Esophagus squamous epithelium (tissue), 4 donors: ENCODE measurements around the gene ATP10B.

Experiments
- POLR2A ChIP-seq, 4 donors: fragments of 450-650 bp; IDR thresholded peaks; one replicate each; pipeline ENCODE4 v1.6.1; 2017; ENCODE audit warnings: antibody characterized with exemption in 4 of 4, mild to moderate bottlenecking in 4 of 4, moderate library complexity in 3 of 4
- TF ChIP-seq, protein P1 (sequence below), 6 experiments: fragments of 450-650 bp in 4 of 6; fragments of 200-600 bp in 2 of 6; sonication (generic) in 2 of 6; IDR thresholded peaks; one replicate each; pipeline ENCODE4 v1.5.1; 2016 to 2019; ENCODE audit warnings: antibody characterized with exemption in 6 of 6, mild to moderate bottlenecking in 4 of 6, moderate library complexity in 4 of 6

DNA sequence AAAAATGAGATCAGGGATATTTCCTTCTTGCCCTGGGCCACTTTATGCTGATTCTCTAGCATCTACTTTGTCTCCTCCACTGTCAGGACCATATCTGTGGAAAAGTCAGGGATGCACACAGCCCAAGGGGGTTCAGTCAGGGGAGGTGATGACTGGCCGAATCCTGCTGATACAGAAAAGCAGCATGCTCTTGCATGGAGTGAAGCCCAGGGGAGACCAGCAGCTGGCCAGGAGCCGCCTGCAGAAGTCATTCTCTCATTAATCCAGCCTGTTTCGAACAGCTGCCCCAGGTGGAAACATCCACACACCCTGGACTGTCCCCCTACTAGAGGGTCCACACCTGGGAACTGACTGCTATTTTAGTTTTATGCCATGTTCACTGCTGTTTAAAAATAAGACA lies 177.1 kb downstream of the ATP10B start:
- TF ChIP-seq, protein P1, sequence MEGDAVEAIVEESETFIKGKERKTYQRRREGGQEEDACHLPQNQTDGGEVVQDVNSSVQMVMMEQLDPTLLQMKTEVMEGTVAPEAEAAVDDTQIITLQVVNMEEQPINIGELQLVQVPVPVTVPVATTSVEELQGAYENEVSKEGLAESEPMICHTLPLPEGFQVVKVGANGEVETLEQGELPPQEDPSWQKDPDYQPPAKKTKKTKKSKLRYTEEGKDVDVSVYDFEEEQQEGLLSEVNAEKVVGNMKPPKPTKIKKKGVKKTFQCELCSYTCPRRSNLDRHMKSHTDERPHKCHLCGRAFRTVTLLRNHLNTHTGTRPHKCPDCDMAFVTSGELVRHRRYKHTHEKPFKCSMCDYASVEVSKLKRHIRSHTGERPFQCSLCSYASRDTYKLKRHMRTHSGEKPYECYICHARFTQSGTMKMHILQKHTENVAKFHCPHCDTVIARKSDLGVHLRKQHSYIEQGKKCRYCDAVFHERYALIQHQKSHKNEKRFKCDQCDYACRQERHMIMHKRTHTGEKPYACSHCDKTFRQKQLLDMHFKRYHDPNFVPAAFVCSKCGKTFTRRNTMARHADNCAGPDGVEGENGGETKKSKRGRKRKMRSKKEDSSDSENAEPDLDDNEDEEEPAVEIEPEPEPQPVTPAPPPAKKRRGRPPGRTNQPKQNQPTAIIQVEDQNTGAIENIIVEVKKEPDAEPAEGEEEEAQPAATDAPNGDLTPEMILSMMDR (IDR thresholded peaks at IDR 0.05): no peak
- no peak for TF ChIP-seq POLR2A (IDR thresholded peaks at IDR 0.05)
